ENCODE data around the gene KDM2B.

- no peak for TF ChIP-seq CTCF (IDR thresholded peaks at IDR 0.05)
- TF ChIP-seq POLR2AphosphoS5 (IDR thresholded peaks at IDR 0.05; ENCODE audit: insufficient read depth in 1 of 2, low read depth in 1 of 2): peak in 1 of 2 donors; percentile 41
- TF ChIP-seq POLR2A (IDR thresholded peaks at IDR 0.05): no peak
These were observed 1.0 kb upstream of the KDM2B start for GRCh38 chr12:121581686-121582429.

All from vagina (tissue), 2 donors.